ENCODE measurements around the gene SPATA45.

Gene SPATA45

GRCh38 chr1:212783976-212784375 is 63.5 kb downstream of the SPATA45 start:
- no peak overlapping the region for H3K27ac ChIP-seq (ENCODE audit: insufficient read depth, low read length, poor library complexity, severe bottlenecking)
- H3K27me3 ChIP-seq (replicated peaks; ENCODE audit: control insufficient read depth, insufficient read depth, low read length, poor library complexity, severe bottlenecking), result no peaks in the 10 kb centered on the region
- H3K36me3 ChIP-seq (ENCODE audit: control insufficient read depth, insufficient read depth, low read length), result peaks cover 29% of the 10 kb centered on the region
- no peak for DNase-seq
- no peak overlapping the region for H3K4me3 ChIP-seq (ENCODE audit: insufficient read depth, low read depth, low read length, poor library complexity, severe bottlenecking)
- no peaks in the 10 kb centered on the region for H3K9me3 ChIP-seq (ENCODE audit: control insufficient read depth, low read length)
- no peaks in the 10 kb centered on the region for H3K4me1 ChIP-seq (ENCODE audit: control insufficient read depth, insufficient read depth, low read length, poor library complexity, severe bottlenecking)

- Histone ChIP-seq H3K27me3 (replicated peaks; ENCODE audit: control insufficient read depth, insufficient read depth, low read length, poor library complexity, severe bottlenecking) (no peaks in the 10 kb centered on the region), H3K4me1 (ENCODE audit: control insufficient read depth, insufficient read depth, low read length, poor library complexity, severe bottlenecking) (no peaks in the 10 kb centered on the region), H3K36me3 (ENCODE audit: control insufficient read depth, insufficient read depth, low read length) (peaks cover 29% of the 10 kb centered on the region), H3K4me3 (ENCODE audit: insufficient read depth, low read depth, low read length, poor library complexity, severe bottlenecking) (no peak overlapping the region), H3K27ac (ENCODE audit: insufficient read depth, low read length, poor library complexity, severe bottlenecking) (no peak overlapping the region), H3K9me3 (ENCODE audit: control insufficient read depth, low read length) (no peaks in the 10 kb centered on the region)
- no peak for DNase-seq
Observed at GRCh38 chr1:212782422-212783154, 64.9 kb downstream of the SPATA45 start.

GRCh38 chr1:212781225-212781624 is 66.2 kb downstream of the SPATA45 start:
- no peak for DNase-seq
- Histone ChIP-seq H3K4me3 (ENCODE audit: insufficient read depth, low read depth, low read length, poor library complexity, severe bottlenecking) (no peak overlapping the region), H3K4me1 (ENCODE audit: control insufficient read depth, insufficient read depth, low read length, poor library complexity, severe bottlenecking) (no peaks in the 10 kb centered on the region), H3K27ac (ENCODE audit: insufficient read depth, low read length, poor library complexity, severe bottlenecking) (no peak overlapping the region), H3K36me3 (ENCODE audit: control insufficient read depth, insufficient read depth, low read length) (peaks cover 29% of the 10 kb centered on the region), H3K9me3 (ENCODE audit: control insufficient read depth, low read length) (no peaks in the 10 kb centered on the region), H3K27me3 (replicated peaks; ENCODE audit: control insufficient read depth, insufficient read depth, low read length, poor library complexity, severe bottlenecking) (no peaks in the 10 kb centered on the region)

- Histone ChIP-seq H3K27me3 (replicated peaks; ENCODE audit: control insufficient read depth, insufficient read depth, low read length, poor library complexity, severe bottlenecking) (no peaks in the 10 kb centered on the region), H3K9me3 (ENCODE audit: control insufficient read depth, low read length) (no peaks in the 10 kb centered on the region), H3K4me1 (ENCODE audit: control insufficient read depth, insufficient read depth, low read length, poor library complexity, severe bottlenecking) (no peaks in the 10 kb centered on the region), H3K36me3 (ENCODE audit: control insufficient read depth, insufficient read depth, low read length) (peaks cover 26% of the 10 kb centered on the region), H3K4me3 (ENCODE audit: insufficient read depth, low read depth, low read length, poor library complexity, severe bottlenecking) (no peak overlapping the region), H3K27ac (ENCODE audit: insufficient read depth, low read length, poor library complexity, severe bottlenecking) (no peak overlapping the region)
- DNase-seq, result no peak
Observed at GRCh38 chr1:212780759-212781158, 66.7 kb downstream of the SPATA45 start.
